ENCODE results near the gene ATP6V0A4. TPM values are rescaled to one million over a fixed set of nuclear protein-coding genes. Genes with fewer than 3 reads are reported as not detected.

The ATP6V0A4 gene
- total and polyA plus RNA-seq, 8 donors = 0.09 to 0.56 (median 0.23) TPM; not detected in 1

DNA sequence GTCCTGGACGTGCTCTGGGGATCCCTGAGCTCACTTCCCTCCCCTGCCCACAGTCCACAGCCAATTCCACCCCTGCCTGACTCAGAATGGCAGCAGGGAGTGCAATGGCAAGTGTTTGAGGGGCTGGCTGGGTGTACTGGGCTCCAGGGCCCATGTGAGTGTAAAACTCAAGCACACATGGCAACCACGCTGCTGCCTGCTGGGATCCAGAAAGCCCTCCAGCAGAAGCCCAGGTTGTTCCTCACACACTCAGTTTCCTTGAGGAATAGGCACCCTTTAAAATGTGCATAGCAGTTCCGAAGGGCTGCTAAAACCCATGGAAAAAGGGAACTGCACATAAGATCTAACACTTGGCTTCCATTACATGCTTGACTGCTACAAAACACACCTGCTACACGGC is 11.3 kb upstream of the ATP6V0A4 start:
- no peak overlapping the region for H3K4me3 ChIP-seq
- no peaks in the 10 kb centered on the region for H3K27me3 ChIP-seq
- H3K4me1 ChIP-seq = no peaks in the 10 kb centered on the region
- DNase-seq (no peak), ATAC-seq (no peak), FAIRE-seq (no peak)
- intact Hi-C loops (cut with DNase I) = no loop called here
- H3K36me3 ChIP-seq = no peaks in the 10 kb centered on the region
- 73 to 81% methylated on average over 4 of the region's 4 CpGs for WGBS, 2 donors
- TF ChIP-seq, protein P1, sequence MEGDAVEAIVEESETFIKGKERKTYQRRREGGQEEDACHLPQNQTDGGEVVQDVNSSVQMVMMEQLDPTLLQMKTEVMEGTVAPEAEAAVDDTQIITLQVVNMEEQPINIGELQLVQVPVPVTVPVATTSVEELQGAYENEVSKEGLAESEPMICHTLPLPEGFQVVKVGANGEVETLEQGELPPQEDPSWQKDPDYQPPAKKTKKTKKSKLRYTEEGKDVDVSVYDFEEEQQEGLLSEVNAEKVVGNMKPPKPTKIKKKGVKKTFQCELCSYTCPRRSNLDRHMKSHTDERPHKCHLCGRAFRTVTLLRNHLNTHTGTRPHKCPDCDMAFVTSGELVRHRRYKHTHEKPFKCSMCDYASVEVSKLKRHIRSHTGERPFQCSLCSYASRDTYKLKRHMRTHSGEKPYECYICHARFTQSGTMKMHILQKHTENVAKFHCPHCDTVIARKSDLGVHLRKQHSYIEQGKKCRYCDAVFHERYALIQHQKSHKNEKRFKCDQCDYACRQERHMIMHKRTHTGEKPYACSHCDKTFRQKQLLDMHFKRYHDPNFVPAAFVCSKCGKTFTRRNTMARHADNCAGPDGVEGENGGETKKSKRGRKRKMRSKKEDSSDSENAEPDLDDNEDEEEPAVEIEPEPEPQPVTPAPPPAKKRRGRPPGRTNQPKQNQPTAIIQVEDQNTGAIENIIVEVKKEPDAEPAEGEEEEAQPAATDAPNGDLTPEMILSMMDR (IDR thresholded peaks at IDR 0.05) = no peak
- no peaks in the 10 kb centered on the region for H3K9me3 ChIP-seq
- H3K27ac ChIP-seq = no peak overlapping the region

DNA sequence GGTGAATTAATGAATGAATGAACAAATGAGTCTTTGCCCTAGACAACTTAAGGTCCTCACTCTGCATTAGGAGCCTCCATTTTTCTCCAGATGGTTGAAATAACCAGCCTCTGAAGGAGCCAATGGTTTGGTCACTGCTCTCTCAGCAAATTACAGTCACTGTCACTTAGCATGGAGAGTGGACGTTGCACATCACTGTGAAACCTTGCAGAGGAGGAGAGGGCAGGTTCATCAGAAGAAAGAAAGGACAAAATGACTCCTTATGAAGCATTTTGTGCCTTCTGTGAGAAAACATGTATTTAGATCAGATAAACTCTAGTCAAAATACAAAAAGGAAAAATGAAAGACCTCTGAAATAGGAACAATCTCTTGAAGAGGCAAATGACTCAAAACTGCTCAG is 6.6 kb upstream of the ATP6V0A4 start:
- Histone ChIP-seq H3K36me3 (no peaks in the 10 kb centered on the region), H3K27ac (no peak overlapping the region), H3K4me1 (no peaks in the 10 kb centered on the region), H3K9me3 (no peaks in the 10 kb centered on the region), H3K27me3 (no peaks in the 10 kb centered on the region), H3K4me3 (no peak overlapping the region)
- intact Hi-C loops (cut with DNase I) = no loop called here
- ATAC-seq (no peak), DNase-seq (no peak), FAIRE-seq (no peak)
- 71 to 82% methylated on average over 1 of the region's 1 CpG for WGBS, 2 donors
- TF ChIP-seq, protein P1 (IDR thresholded peaks at IDR 0.05) = no peak

DNA sequence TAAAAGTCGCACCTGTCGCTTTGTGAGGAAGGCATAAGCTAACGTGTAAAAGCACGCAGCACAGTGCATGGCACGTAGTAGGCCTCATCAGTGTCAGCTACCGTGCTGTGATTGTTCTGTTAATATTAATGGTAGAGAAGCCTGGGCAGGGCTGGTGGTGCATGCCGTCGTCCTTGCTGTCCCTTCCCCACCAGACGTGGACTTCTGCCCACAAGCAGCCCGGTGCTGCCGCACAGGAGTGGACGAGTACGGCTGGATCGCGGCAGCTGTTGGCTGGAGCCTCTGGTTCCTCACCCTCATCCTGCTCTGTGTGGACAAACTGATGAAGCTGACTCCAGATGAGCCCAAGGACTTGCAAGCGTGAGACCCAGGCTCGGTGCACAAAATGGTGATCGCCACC is 4.7 kb upstream of the ATP6V0A4 start:
- DNase-seq (peak in 1 of 6 donors; percentile 34), ATAC-seq (no peak), FAIRE-seq (no peak)
- Histone ChIP-seq H3K9me3 (no peaks in the 10 kb centered on the region), H3K27ac (no peak overlapping the region), H3K36me3 (no peaks in the 10 kb centered on the region), H3K27me3 (no peaks in the 10 kb centered on the region), H3K4me3 (no peak overlapping the region), H3K4me1 (no peaks in the 10 kb centered on the region)
- 92 to 94% methylated on average over 18 of the region's 18 CpGs for whole genome bisulfite sequencing, 2 donors
- TF ChIP-seq, protein P1 (IDR thresholded peaks at IDR 0.05) = no peak
- intact Hi-C loops (cut with DNase I) = no loop called here

DNA sequence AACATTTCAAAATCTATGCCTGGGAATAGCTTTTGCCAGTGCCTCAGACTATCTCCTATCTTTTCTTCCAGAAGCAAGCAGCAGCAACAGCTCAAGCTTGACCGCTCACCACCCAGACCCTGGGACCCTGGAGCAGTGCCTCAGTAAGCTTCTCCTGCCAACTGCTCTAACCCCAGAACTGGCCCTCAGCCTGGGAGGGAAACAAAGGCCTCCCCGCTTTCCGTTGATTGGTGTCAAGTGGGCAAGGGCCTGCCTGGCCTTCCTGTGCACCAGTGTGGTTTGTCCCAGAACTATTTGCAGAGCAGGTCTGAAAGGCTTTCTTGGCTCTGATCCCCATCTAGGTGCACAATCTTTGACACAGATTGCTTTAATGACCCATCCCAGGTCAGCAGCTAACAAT is 3.3 kb upstream of the ATP6V0A4 start:
- H3K27me3 ChIP-seq = no peaks in the 10 kb centered on the region
- TF ChIP-seq, protein P1 (IDR thresholded peaks at IDR 0.05) = no peak

DNA sequence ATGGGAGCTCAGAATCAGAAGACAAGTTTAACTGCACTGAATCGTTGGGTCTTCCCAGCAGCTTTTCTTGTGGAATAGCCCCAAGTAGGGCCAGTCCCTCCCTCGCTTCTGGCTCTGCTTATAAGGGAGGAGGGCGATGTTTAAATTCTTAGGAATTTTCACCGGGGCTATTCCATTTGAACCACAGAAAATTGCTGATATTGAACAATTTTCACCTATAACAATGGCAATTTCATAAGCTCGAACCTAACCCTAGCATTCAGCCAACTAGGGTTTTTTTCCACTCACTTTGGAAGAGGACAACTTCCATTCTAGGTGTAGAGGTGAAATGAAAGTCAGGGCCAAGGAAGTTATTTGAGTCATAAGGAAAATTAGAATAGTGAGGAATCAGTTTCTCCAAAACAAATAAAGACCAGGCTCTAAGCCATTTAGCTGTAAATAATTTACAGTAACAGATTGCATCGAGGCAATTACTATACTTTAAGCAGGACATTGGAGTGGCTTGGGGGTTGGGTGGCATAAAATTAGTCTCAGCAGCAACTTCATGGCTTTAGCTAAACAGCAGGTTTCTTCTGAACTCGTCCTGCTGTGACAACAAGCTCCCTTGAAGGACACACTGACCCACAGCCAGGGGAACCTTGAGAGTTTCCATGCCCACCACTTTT is 1.5 kb upstream of the ATP6V0A4 start:
- no peak overlapping the region for H3K4me3 ChIP-seq
- no peak for ATAC-seq
- 57 to 66% methylated on average over 7 of the region's 7 CpGs for WGBS, 2 donors

More for the DNA sequence above, 3.3 kb upstream of the ATP6V0A4 start:
- no peak overlapping the region for H3K27ac ChIP-seq
- intact Hi-C loops (cut with DNase I) = no loop called here
- no peaks in the 10 kb centered on the region for H3K4me1 ChIP-seq
- FAIRE-seq = no peak
- H3K9me3 ChIP-seq = no peaks in the 10 kb centered on the region
- 92 to 95% methylated on average over 3 of the region's 3 CpGs for WGBS, 2 donors
- H3K36me3 ChIP-seq = no peaks in the 10 kb centered on the region
- ATAC-seq = no peak
- H3K4me3 ChIP-seq = no peak overlapping the region
- no peak for DNase-seq

More for the DNA sequence above, 1.5 kb upstream of the ATP6V0A4 start:
- DNase-seq = no peak
- Histone ChIP-seq H3K27me3 (no peaks in the 10 kb centered on the region), H3K4me1 (no peaks in the 10 kb centered on the region), H3K27ac (no peak overlapping the region), H3K9me3 (no peaks in the 10 kb centered on the region), H3K36me3 (no peaks in the 10 kb centered on the region)
- TF ChIP-seq, protein P1 (IDR thresholded peaks at IDR 0.05) = no peak
- intact Hi-C loops (cut with DNase I) = no loop called here
- no peak for FAIRE-seq
